ENCODE data around the gene LRPAP1.
"Not testable (repeated sequence)": the region's sequence is repeated elsewhere in the genome, so short reads cannot be mapped to it uniquely, and the experiment has no call there.

GRCh38 chr4:3511601-3512000, 20.6 kb downstream of the LRPAP1 start:
- TF ChIP-seq REST (IDR thresholded peaks at IDR 0.05; ENCODE audit: insufficient read depth in 1 of 2, low read depth in 2 of 2, low read length in 1 of 2); CTCF (IDR thresholded peaks at IDR 0.05); POLR2AphosphoS5 (IDR thresholded peaks at IDR 0.05; ENCODE audit: low read depth, low read length); TCF7L2 (IDR thresholded peaks at IDR 0.05; ENCODE audit: low read depth, low read length); SIN3A (IDR thresholded peaks at IDR 0.05; ENCODE audit: borderline replicate concordance, insufficient read depth, low read depth, low read length): not testable (repeated sequence)

Data from Panc1 (cell line).